ENCODE measurements around the gene DUT. TPM values are rescaled to one million over a fixed set of nuclear protein-coding genes. Genes with fewer than 3 reads are reported as not detected.

The DUT gene
- total RNA-seq, 1 experiment from 2014 or later = 130 TPM

GRCh38 chr15:48363474-48363873 is 32.2 kb downstream of the DUT start:
- ChIA-PET CTCF (no interaction called here), RAD21 (ENCODE audit: low non-redundant PET in 1 of 2, low total read pairs in 2 of 2, uncharacterized antibody in 2 of 2, unreplicated experiment in 2 of 2) (no interaction called here), POLR2A (no interaction called here)
- Histone ChIP-seq H3K36me3 (ENCODE audit: control insufficient read depth in 1 of 2, insufficient read depth in 2 of 2, low read length in 2 of 2) (no peaks in the 10 kb centered on the region), H3K4me3 (replicated peaks in 1 of 2; ENCODE audit: low read depth in 1 of 2, low read length in 2 of 2) (no peak overlapping the region), H2AFZ (ENCODE audit: low read depth, low read length, poor library complexity, severe bottlenecking) (no peak overlapping the region), H3K27ac (ENCODE audit: low read depth, low read length) (no peak overlapping the region), H3K27me3 (ENCODE audit: insufficient read depth, low read length) (no peaks in the 10 kb centered on the region), H3K9ac (ENCODE audit: low read length) (no peak overlapping the region), H3K9me3 (ENCODE audit: control insufficient read depth in 1 of 2, insufficient read depth in 1 of 2, low read depth in 1 of 2, low read length in 2 of 2) (no peaks in the 10 kb centered on the region), H3K4me1 (ENCODE audit: control insufficient read depth in 1 of 2, insufficient read depth in 2 of 2, low read length in 2 of 2) (peaks cover 0 to 4% of the 10 kb centered on the region in 2 experiments; a peak in 3 of 4 replicates), H3K4me2 (ENCODE audit: low read length) (no peak overlapping the region), H3K9me2 (ENCODE audit: insufficient read depth) (no peaks in the 10 kb centered on the region), H3K79me2 (ENCODE audit: insufficient read depth, low read length) (no peaks in the 10 kb centered on the region), H4K20me1 (ENCODE audit: insufficient read depth) (no peaks in the 10 kb centered on the region)
- TF ChIP-seq RAD21 (IDR thresholded peaks at IDR 0.05; ENCODE audit: low read depth) = no peak
- ATAC-seq = no peak
- no TSS peak for BruUV-seq (replicated peaks)
- intact Hi-C loops (cut with micrococcal nuclease) = no loop called here
- DNase-seq (ENCODE audit: low read depth, low spot score) = no peak

GRCh38 chr15:48365575-48365974 is 34.3 kb downstream of the DUT start:
- intact Hi-C loops (cut with micrococcal nuclease) = no loop called here
- POLR2A ChIA-PET = no interaction called here
- TF ChIP-seq POLR2AphosphoS5 (IDR thresholded peaks at IDR 0.05; ENCODE audit: low read depth, low read length) (no peak), JUND (IDR thresholded peaks at IDR 0.05) (no peak), ZBTB33 (IDR thresholded peaks at IDR 0.05; ENCODE audit: extremely low read depth, insufficient replicate concordance, low read length) (no peak), REST (IDR thresholded peaks at IDR 0.05; ENCODE audit: low read depth) (no peak), CEBPB (IDR thresholded peaks at IDR 0.05; ENCODE audit: low read depth) (no peak), ATF3 (IDR thresholded peaks at IDR 0.05) (no peak), SP1 (IDR thresholded peaks at IDR 0.05; ENCODE audit: low read depth) (no peak), ELF1 (IDR thresholded peaks at IDR 0.05; ENCODE audit: borderline replicate concordance, low read depth) (no peak), ZFX (IDR thresholded peaks at IDR 0.05) (no peak), EZH2phosphoT487 (IDR thresholded peaks at IDR 0.05; ENCODE audit: borderline replicate concordance) (no peak), SRF (IDR thresholded peaks at IDR 0.05; ENCODE audit: low read depth) (no peak), CTCF (IDR thresholded peaks at IDR 0.05 in 2 of 3, conservative IDR thresholded peaks at IDR 0.05 in 1 of 3; ENCODE audit: borderline replicate concordance in 1 of 3, insufficient read depth in 1 of 3, low read depth in 2 of 3, low read length in 2 of 3) (no peak)

More at GRCh38 chr15:48365575-48365974, 34.3 kb downstream of the DUT start:
- no peak for ATAC-seq
- Histone ChIP-seq H3K9me3 (ENCODE audit: control insufficient read depth in 1 of 2, insufficient read depth in 1 of 2, low read depth in 1 of 2, low read length in 2 of 2) (no peaks in the 10 kb centered on the region), H3K9me2 (ENCODE audit: insufficient read depth) (no peaks in the 10 kb centered on the region), H3K36me3 (ENCODE audit: control insufficient read depth in 1 of 2, insufficient read depth in 2 of 2, low read length in 2 of 2) (no peaks in the 10 kb centered on the region), H2AFZ (ENCODE audit: low read depth, low read length, poor library complexity, severe bottlenecking) (no peak overlapping the region), H3K4me1 (ENCODE audit: control insufficient read depth in 1 of 2, insufficient read depth in 2 of 2, low read length in 2 of 2) (peaks cover 0 to 3% of the 10 kb centered on the region in 2 experiments; a peak in 3 of 4 replicates), H3K9ac (ENCODE audit: low read length) (no peak overlapping the region), H3K27ac (ENCODE audit: low read depth, low read length) (no peak overlapping the region), H3K4me3 (replicated peaks in 1 of 2; ENCODE audit: low read depth in 1 of 2, low read length in 2 of 2) (no peak overlapping the region), H4K20me1 (ENCODE audit: insufficient read depth) (no peaks in the 10 kb centered on the region), H3K79me2 (ENCODE audit: insufficient read depth, low read length) (no peaks in the 10 kb centered on the region), H3K27me3 (ENCODE audit: insufficient read depth, low read length) (no peaks in the 10 kb centered on the region), H3K4me2 (ENCODE audit: low read length) (no peak overlapping the region)
- BruUV-seq (replicated peaks) = no TSS peak
- RAD21 ChIA-PET (ENCODE audit: low non-redundant PET in 1 of 2, low total read pairs in 2 of 2, uncharacterized antibody in 2 of 2, unreplicated experiment in 2 of 2) = no interaction called here
- CTCF ChIA-PET = no interaction called here
- DNase-seq (ENCODE audit: low read depth, low spot score) = no peak
